RWPE2 (cell line): ENCODE results near the gene CIBAR2.

Experiments used
- ATAC-seq: fragments of 200-7000 bp; cut with Tn5 transposase; 3 replicates; pipeline ENCODE4 v1.9.1; 2021; ENCODE audit warnings: low read depth
- DNase-seq: peaks from one replicate; pipeline ENCODE4 v3.0.0-alpha.2; 2020; ENCODE audit warnings: low spot score
- H3K27ac ChIP-seq: fragments of 450-650 bp; 2 replicates; pipeline ENCODE4 v1.5.1; 2017; ENCODE audit warnings: mild to moderate bottlenecking; ENCODE audit not compliant: poor library complexity, severe bottlenecking
- H3K27me3 ChIP-seq: fragments of 250-450 bp; sonication (Bioruptor Pico); 2 replicates; pipeline ENCODE4 v1.5.1; 2021; ENCODE audit warnings: mild to moderate bottlenecking, moderate library complexity; ENCODE audit not compliant: insufficient read depth, poor library complexity, severe bottlenecking
- H3K36me3 ChIP-seq: fragments of 250-450 bp; sonication (Bioruptor Pico); 2 replicates; pipeline ENCODE4 v1.5.1; 2020; ENCODE audit warnings: low read depth, mild to moderate bottlenecking, moderate library complexity
- H3K4me1 ChIP-seq: fragments of 250-450 bp; sonication (Bioruptor Pico); 2 replicates; pipeline ENCODE4 v1.5.1; 2021; ENCODE audit warnings: mild to moderate bottlenecking, moderate library complexity; ENCODE audit not compliant: insufficient read depth, poor library complexity, severe bottlenecking
- H3K4me3 ChIP-seq: fragments of 250-450 bp; sonication (Bioruptor Pico); 2 replicates; pipeline ENCODE4 v1.5.1; 2021; ENCODE audit warnings: mild to moderate bottlenecking, moderate library complexity; ENCODE audit not compliant: severe bottlenecking
- H3K9me3 ChIP-seq: fragments of 250-450 bp; sonication (Bioruptor Pico); 2 replicates; pipeline ENCODE4 v1.5.1; 2021; ENCODE audit warnings: mild to moderate bottlenecking, moderate library complexity; ENCODE audit not compliant: severe bottlenecking
- TF ChIP-seq, protein P1 (sequence below): fragments of 450-650 bp; IDR thresholded peaks from one replicate; pipeline ENCODE4 v1.5.1; 2017; ENCODE audit warnings: mild to moderate bottlenecking, moderate library complexity; ENCODE audit not compliant: poor library complexity, severe bottlenecking

The CIBAR2 gene

DNA sequence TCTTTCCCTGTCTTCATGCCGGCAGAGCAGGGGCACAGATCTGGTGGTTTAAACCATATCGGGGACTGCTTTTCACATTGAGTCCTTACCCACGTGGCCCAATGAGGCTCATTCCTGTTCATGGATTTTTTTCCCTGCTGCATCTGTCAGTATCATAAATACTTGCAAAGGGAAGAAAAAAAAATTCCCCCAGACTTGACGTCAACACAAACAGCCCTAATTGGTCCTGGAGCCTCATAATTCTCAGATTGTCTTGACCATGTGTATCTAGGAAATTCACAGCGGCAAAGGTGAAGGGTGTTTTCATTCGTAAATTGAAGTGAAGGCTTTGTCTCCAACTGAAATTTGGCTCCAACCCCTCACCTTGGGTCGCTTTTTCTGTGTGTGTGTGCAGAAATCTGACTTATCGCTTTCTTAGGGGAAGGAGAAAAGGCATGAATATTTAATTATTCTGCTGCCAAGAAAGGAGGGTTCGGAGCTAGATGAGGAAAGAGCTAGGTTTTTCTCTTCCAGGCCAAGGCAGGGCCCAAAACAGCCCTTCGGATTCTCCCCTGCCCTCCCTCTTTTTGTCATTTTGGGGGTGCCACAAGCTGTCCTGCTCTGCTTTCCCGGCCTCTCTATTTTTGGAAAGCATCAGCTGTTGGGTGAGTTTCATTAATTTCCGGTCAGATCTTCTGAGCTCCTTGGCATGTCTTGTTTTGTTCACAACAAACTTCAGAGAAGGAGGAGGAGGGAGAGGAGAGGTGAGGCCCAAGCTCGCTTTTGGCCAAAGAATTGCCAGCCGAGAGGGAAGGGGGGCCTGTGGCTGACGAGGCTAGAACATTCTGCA, 17.8 kb upstream of the CIBAR2 start:
- Histone ChIP-seq H3K36me3 (no peaks in the 10 kb centered on the region), H3K27me3 (no peaks in the 10 kb centered on the region), H3K9me3 (no peaks in the 10 kb centered on the region), H3K4me3 (no peak overlapping the region), H3K4me1 (no peaks in the 10 kb centered on the region), H3K27ac (no peak overlapping the region)
- DNase-seq, result no peak
- no peak for ATAC-seq
- TF ChIP-seq, protein P1, sequence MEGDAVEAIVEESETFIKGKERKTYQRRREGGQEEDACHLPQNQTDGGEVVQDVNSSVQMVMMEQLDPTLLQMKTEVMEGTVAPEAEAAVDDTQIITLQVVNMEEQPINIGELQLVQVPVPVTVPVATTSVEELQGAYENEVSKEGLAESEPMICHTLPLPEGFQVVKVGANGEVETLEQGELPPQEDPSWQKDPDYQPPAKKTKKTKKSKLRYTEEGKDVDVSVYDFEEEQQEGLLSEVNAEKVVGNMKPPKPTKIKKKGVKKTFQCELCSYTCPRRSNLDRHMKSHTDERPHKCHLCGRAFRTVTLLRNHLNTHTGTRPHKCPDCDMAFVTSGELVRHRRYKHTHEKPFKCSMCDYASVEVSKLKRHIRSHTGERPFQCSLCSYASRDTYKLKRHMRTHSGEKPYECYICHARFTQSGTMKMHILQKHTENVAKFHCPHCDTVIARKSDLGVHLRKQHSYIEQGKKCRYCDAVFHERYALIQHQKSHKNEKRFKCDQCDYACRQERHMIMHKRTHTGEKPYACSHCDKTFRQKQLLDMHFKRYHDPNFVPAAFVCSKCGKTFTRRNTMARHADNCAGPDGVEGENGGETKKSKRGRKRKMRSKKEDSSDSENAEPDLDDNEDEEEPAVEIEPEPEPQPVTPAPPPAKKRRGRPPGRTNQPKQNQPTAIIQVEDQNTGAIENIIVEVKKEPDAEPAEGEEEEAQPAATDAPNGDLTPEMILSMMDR, result no peak

DNA sequence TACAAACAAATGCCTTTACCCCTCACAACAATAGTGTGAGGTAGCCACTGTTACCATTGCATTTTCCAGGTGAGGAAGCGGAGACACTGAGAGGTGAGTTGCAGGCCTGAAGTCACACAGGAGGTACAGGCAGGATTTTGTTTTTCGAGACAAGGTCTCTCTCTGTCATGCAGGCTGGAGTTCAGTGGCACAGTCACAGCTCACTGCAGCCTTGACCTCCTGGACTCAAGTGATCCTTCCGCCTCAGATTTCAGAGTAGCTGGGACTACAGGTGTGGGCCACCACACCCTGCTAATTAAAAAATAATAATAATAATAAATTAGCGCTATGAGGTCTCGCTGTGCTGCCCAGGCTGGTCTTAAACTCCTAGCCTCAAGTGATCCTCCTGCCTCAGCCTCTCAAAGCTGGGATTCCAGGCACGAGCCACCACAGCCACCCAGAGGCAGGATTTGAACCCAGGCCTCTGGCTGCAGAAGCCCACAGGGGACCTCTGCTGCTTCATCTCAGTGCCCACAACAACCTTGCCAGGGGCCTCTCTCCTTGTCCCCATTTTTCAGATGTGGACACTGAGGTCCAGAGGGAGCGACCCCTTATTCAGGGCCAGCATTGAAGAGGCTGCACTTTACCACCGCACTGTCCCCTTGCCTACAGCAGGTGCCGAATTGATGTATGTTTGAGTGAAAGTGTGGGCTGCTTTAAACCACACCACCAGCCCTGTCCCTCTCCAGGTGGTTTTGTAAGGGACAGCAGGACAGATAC, 16.0 kb upstream of the CIBAR2 start:
- no peaks in the 10 kb centered on the region for H3K9me3 ChIP-seq
- H3K4me3 ChIP-seq, result no peak overlapping the region
- no peak overlapping the region for H3K27ac ChIP-seq
- ATAC-seq (no peak), DNase-seq (no peak)
- TF ChIP-seq, protein P1, result no peak
- no peaks in the 10 kb centered on the region for H3K36me3 ChIP-seq
- no peaks in the 10 kb centered on the region for H3K27me3 ChIP-seq
- H3K4me1 ChIP-seq, result no peaks in the 10 kb centered on the region

DNA sequence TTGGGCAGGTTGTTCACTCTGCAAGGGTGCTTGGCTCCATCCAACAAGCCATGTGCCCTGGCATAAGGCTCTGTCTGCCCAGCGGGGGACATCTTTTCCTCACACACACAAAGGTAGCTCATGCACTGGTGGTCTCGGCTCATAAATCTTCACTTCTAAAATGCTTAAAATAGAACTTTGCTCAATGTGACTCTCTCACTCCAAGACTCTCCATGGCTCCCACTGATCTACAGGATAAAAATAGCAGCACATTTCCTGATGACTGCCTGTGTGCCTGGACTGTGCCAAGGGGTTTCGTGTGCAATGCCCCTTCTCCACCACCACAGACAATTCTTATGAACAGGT, 15.1 kb upstream of the CIBAR2 start:
- no peaks in the 10 kb centered on the region for H3K9me3 ChIP-seq
- no peaks in the 10 kb centered on the region for H3K27me3 ChIP-seq
- TF ChIP-seq, protein P1, result no peak
- DNase-seq (no peak), ATAC-seq (no peak)
- no peak overlapping the region for H3K4me3 ChIP-seq
- no peak overlapping the region for H3K27ac ChIP-seq
- no peaks in the 10 kb centered on the region for H3K4me1 ChIP-seq
- H3K36me3 ChIP-seq, result no peaks in the 10 kb centered on the region

DNA sequence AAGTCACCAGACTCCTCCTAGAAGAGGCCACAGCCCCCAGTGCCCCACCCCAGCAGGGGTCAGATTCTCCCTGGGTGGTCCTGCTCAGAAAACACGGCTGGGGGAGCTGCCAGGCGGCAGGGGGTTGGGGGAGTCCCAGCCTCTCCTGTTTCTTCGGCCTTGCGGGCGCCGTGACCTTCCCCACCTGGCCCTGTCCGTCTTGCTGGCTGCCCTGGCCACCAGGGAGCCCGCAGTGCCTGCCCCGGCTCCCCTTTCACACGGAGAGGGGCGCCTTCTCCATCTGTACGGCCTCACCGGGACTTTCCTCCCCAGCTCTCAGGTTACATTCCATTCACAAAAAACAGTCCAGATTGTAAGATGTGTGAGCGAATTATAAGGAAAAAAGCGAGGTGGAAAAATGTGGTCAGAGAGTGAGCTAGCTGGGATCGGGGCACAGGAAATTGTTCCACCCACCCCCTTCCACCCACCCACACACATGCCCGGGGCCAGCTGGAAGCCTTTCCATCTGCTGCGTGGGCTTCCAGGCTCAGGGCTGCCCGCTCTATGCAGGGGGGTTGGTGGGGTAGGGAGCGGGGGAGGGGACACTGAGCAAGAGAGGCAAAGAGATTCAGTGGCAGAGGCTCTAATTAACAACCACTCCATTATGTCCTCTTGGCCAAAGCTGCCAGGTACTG, 14.6 kb upstream of the CIBAR2 start:
- ATAC-seq (peak; percentile 26; the same call in 2 of the 3 replicates), DNase-seq (no peak)
- Histone ChIP-seq H3K4me1 (no peaks in the 10 kb centered on the region), H3K27ac (no peak overlapping the region), H3K36me3 (no peaks in the 10 kb centered on the region), H3K27me3 (no peaks in the 10 kb centered on the region), H3K9me3 (no peaks in the 10 kb centered on the region), H3K4me3 (no peak overlapping the region)
- TF ChIP-seq, protein P1, result no peak
